CD4-positive, alpha-beta T cell (primary cell): ENCODE results near the gene STUB1. TPM values are rescaled to one million over a fixed set of nuclear protein-coding genes. Genes with fewer than 3 reads are reported as not detected.

Source experiments
- ATAC-seq: fragments of 200-7000 bp; cut with Tn5 transposase; one replicate; pipeline ENCODE4 v1.10.0; 2022; ENCODE audit warnings: mild to moderate bottlenecking; ENCODE audit not compliant: poor library complexity
- CTCF ChIA-PET: fragments of 350-600 bp; sonication (Branson Sonifier 250); formaldehyde crosslinking; loops from one replicate; lab custom pipeline; 2021; ENCODE audit warnings: antibody characterized with exemption, inconsistent platforms; lab: Charles Lee
- POLR2A ChIA-PET: fragments of 350-600 bp; sonication (Branson Sonifier 250); formaldehyde crosslinking; loops from one replicate; lab custom pipeline; 2021; ENCODE audit warnings: antibody characterized with exemption, inconsistent platforms; lab: Charles Lee
- DNase-seq, 14 experiments: peaks; one replicate each; pipeline ENCODE4 v3.0.0-alpha.2; 2013 to 2020; ENCODE audit warnings: mixed read lengths in 2 of 14
- H3K27ac ChIP-seq, 2 donors: one replicate each; pipeline versions ENCODE4 v1.5.1 to v1.7.0; 2013; ENCODE audit warnings: low read length in 2 of 2, low read depth in 1 of 2, mild to moderate bottlenecking in 1 of 2
- H3K27me3 ChIP-seq, 2 experiments: 1 replicate in 1 of 2; 2 replicates in 1 of 2; pipeline versions ENCODE4 v1.6.1 to v1.7.0; 2013; ENCODE audit warnings: low read length in 2 of 2, control low read depth in 1 of 2, mild to moderate bottlenecking in 1 of 2, moderate library complexity in 1 of 2; ENCODE audit not compliant: insufficient read depth in 2 of 2, control insufficient read depth in 1 of 2
- H3K36me3 ChIP-seq: one replicate; pipeline ENCODE4 v1.6.1; 2013; ENCODE audit warnings: low read length, control low read depth; ENCODE audit not compliant: insufficient read depth
- H3K4me1 ChIP-seq: one replicate; pipeline ENCODE4 v1.6.1; 2013; ENCODE audit warnings: low read length, control low read depth; ENCODE audit not compliant: insufficient read depth
- H3K4me3 ChIP-seq: one replicate; pipeline ENCODE4 v1.5.1; 2013; ENCODE audit warnings: mild to moderate bottlenecking, low read length, moderate library complexity
- H3K9me3 ChIP-seq, 2 experiments: 1 replicate in 1 of 2; 2 replicates in 1 of 2; pipeline versions ENCODE4 v1.6.1 to v1.7.0; 2013; ENCODE audit warnings: low read length in 2 of 2, mild to moderate bottlenecking in 2 of 2, control low read depth in 1 of 2, moderate library complexity in 1 of 2; ENCODE audit not compliant: control insufficient read depth in 1 of 2, insufficient read depth in 1 of 2
- H3K27ac Mint-ChIP-seq: one replicate; pipeline ENCODE4 v1.8.0; 2020; ENCODE audit warnings: mixed read lengths
- H3K27me3 Mint-ChIP-seq: one replicate; pipeline ENCODE4 v1.8.0; 2021; ENCODE audit warnings: mixed read lengths
- H3K36me3 Mint-ChIP-seq: one replicate; pipeline ENCODE4 v1.8.0; 2021; ENCODE audit warnings: low read depth, mixed read lengths
- H3K4me1 Mint-ChIP-seq: one replicate; pipeline ENCODE4 v1.8.0; 2021; ENCODE audit warnings: low read depth, mixed read lengths
- H3K4me3 Mint-ChIP-seq: one replicate; pipeline ENCODE4 v1.8.0; 2020; ENCODE audit warnings: mild to moderate bottlenecking, mixed read lengths
- H3K9me3 Mint-ChIP-seq: one replicate; pipeline ENCODE4 v1.8.0; 2020; ENCODE audit warnings: mixed read lengths
- intact Hi-C, 2 experiments: fragments of 100-400 bp; cut with DNase I in 1 of 2; cut with micrococcal nuclease in 1 of 2; formaldehyde crosslinking; loops; one replicate each; pipeline versions ENCODE4 v1.15.1 to v1.9.0; 2023 to 2025; cut with DNase I, micrococcal nuclease
- total RNA-seq, 174 experiments: library from RNA in 2 of 174; stranded (reverse) in 2 of 174; gene quantifications; one replicate each; pipeline ENCODE4 v1.2.3 and lab custom pipeline; 2021 to 2026
- TF ChIP-seq, protein P1 (sequence below): fragments of 200-600 bp; IDR thresholded peaks from one replicate; pipeline ENCODE4 v1.8.0; 2022; ENCODE audit warnings: antibody characterized with exemption, mild to moderate bottlenecking

STUB1 gene
- total RNA-seq, 2 experiments from 2014 or later: 46.9 to 53.9 TPM

DNA sequence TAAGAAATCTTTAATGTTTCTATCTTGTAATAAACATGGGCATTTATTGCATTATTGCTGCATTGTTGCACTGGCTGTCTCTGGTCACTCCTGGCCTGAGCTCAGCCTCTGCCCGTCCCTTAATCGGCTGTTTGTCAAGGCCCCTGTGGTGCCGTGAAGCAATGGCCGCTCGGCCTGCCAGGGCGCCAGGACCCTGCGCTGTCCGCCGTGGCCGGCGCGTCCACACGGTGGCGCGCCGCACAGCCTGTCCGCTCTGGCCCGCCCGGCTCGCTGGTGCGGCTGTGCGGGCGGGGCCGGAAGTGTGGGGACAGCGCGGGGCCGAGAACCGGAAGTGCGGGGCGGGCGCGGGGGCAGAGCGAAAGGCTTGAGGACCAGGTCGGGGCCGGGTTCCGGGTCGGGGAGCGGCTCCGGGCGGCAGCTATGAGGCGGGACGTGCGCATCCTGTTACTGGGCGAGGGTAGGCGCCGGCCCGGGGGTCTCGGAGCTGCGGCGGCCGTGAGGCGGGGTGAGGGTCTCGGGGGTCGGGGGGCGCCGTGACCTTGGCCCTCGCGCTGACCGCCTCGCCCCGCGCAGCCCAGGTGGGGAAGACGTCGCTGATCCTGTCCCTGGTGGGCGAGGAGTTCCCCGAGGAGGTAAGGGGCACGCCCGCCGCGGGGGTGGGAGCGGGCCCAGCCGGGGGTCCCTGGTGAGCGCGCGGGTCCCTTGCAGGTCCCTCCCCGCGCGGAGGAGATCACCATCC, 12.3 kb upstream of the STUB1 start, which contains the start of gene RHOT2:
RHOT2 (plus strand) TSS at position 353 of the 739 bp plus-strand sequence; CDS start at position 421, 68 bp downstream.
- Mint-ChIP-seq H3K4me1 (peaks cover 6% of the 10 kb centered on the region), H3K36me3 (peaks cover 9% of the 10 kb centered on the region), H3K4me3 (peak within 1 kb of the TSS; percentile 83), H3K27me3 (no peaks in the 10 kb centered on the region), H3K9me3 (no peaks in the 10 kb centered on the region), H3K27ac (peak within 1 kb of the TSS; percentile 75)
- POLR2A ChIA-PET: interaction anchor here (0.7 to 2.0 kb wide), 12 partner anchors 8 to 316 kb away, joined by 3 to 17 read pairs (median 6); partner anchors contain the start of genes AXIN1, JMJD8, METTL26 and PIGQ
- peaks cover 30% of the 10 kb centered on the region for H3K4me1 ChIP-seq
- TF ChIP-seq, protein P1, sequence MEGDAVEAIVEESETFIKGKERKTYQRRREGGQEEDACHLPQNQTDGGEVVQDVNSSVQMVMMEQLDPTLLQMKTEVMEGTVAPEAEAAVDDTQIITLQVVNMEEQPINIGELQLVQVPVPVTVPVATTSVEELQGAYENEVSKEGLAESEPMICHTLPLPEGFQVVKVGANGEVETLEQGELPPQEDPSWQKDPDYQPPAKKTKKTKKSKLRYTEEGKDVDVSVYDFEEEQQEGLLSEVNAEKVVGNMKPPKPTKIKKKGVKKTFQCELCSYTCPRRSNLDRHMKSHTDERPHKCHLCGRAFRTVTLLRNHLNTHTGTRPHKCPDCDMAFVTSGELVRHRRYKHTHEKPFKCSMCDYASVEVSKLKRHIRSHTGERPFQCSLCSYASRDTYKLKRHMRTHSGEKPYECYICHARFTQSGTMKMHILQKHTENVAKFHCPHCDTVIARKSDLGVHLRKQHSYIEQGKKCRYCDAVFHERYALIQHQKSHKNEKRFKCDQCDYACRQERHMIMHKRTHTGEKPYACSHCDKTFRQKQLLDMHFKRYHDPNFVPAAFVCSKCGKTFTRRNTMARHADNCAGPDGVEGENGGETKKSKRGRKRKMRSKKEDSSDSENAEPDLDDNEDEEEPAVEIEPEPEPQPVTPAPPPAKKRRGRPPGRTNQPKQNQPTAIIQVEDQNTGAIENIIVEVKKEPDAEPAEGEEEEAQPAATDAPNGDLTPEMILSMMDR: peak; percentile 67
- intact Hi-C loops: no loop called here
- peak within 1 kb of the TSS; percentile 28 to 56 for H3K27ac ChIP-seq
- H3K9me3 ChIP-seq: no peaks in the 10 kb centered on the region
- DNase-seq (peak; percentile 80 to 96 (median 92)), ATAC-seq (peak; percentile 92)
- peaks cover 31% of the 10 kb centered on the region for H3K36me3 ChIP-seq
- H3K27me3 ChIP-seq: no peaks in the 10 kb centered on the region
- H3K4me3 ChIP-seq: peak within 1 kb of the TSS; percentile 63
- CTCF ChIA-PET: interaction anchor here (0.6 to 1.3 kb wide), 7 partner anchors 11 to 1800 kb away, joined by 3 to 6 read pairs (median 3); no protein-coding TSS in a partner anchor

DNA sequence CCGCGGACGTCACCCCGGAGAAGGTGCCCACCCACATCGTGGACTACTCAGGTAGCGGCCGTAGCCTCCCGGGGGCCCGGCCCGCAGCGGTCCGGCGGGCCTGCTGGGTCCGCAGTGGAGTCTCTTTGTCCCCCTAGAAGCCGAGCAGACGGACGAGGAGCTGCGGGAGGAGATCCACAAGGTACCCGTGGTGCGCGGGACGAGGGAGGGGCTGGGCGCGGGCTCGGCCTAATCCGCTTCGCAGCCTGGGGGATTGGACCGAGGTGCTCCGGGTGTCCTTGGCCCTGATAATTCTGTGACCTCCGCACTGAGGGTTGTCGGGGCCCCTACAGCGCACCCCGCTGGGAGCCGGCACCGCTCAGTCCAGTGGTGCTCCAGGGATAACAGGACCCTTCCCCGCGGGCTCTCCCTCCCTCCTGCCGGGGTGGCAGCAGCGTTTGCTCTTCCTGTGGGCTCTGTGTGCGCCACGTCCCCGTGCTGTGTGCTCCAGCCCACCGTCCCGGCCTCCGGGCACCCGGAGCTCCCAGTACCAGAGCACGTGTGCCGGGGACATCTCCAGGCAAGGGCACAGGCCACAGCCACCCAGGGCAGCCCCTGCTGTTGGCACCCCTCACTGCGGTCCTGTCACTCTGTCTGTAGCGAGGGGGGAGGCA, 11.6 kb upstream of the STUB1 start:
- Histone ChIP-seq H3K27ac (peak overlapping the region; percentile 28 to 56), H3K4me3 (peak overlapping the region; percentile 63), H3K36me3 (peaks cover 35% of the 10 kb centered on the region), H3K9me3 (no peaks in the 10 kb centered on the region), H3K27me3 (no peaks in the 10 kb centered on the region), H3K4me1 (peaks cover 30% of the 10 kb centered on the region)
- Mint-ChIP-seq H3K4me1 (peaks cover 6% of the 10 kb centered on the region), H3K4me3 (peak overlapping the region; percentile 75), H3K9me3 (no peaks in the 10 kb centered on the region), H3K36me3 (peaks cover 11% of the 10 kb centered on the region), H3K27me3 (no peaks in the 10 kb centered on the region), H3K27ac (no peak overlapping the region)
- peak in 1 of 14 experiments; percentile 51 for DNase-seq
- ChIA-PET CTCF (interaction anchor here (0.6 to 1.3 kb wide), 4 partner anchors 10 to 66 kb away, joined by 3 to 5 read pairs (median 4); no protein-coding TSS in a partner anchor), POLR2A (interaction anchor here (0.6 to 2.0 kb wide), 10 partner anchors 7 to 99 kb away, joined by 3 to 17 read pairs (median 6); partner anchors contain the start of genes JMJD8, METTL26, PIGQ and RHBDL1)
- intact Hi-C loops: no loop called here
- TF ChIP-seq, protein P1: no peak
- peak; percentile 11 for ATAC-seq

- Mint-ChIP-seq H3K9me3 (no peaks in the 10 kb centered on the region), H3K27me3 (no peaks in the 10 kb centered on the region), H3K4me1 (peaks cover 6% of the 10 kb centered on the region), H3K4me3 (peak overlapping the region; percentile 67), H3K36me3 (peaks cover 12% of the 10 kb centered on the region), H3K27ac (no peak overlapping the region)
- DNase-seq: no peak
- Histone ChIP-seq H3K4me3 (no peak overlapping the region), H3K27me3 (no peaks in the 10 kb centered on the region), H3K9me3 (no peaks in the 10 kb centered on the region), H3K36me3 (peaks cover 35% of the 10 kb centered on the region), H3K27ac (no peak overlapping the region), H3K4me1 (peaks cover 30% of the 10 kb centered on the region)
- CTCF ChIA-PET: no interaction called here
- ATAC-seq: no peak
- intact Hi-C loops: no loop called here
- POLR2A ChIA-PET: interaction anchor here (1.3 kb wide), 1 partner anchor 11 kb away, joined by 6 read pairs; the partner anchor contains the start of gene STUB1
- TF ChIP-seq, protein P1: no peak
Observed at GRCh38 chr16:669666-670065, 10.5 kb upstream of the STUB1 start.
